ENCODE results near the gene BRI3BP. TPM values are rescaled to one million over a fixed set of nuclear protein-coding genes. Genes with fewer than 3 reads are reported as not detected.

BRI3BP gene
- total RNA-seq, 4 donors from 2014 or later = 3.8 to 11.1 (median 7.7) TPM

DNA sequence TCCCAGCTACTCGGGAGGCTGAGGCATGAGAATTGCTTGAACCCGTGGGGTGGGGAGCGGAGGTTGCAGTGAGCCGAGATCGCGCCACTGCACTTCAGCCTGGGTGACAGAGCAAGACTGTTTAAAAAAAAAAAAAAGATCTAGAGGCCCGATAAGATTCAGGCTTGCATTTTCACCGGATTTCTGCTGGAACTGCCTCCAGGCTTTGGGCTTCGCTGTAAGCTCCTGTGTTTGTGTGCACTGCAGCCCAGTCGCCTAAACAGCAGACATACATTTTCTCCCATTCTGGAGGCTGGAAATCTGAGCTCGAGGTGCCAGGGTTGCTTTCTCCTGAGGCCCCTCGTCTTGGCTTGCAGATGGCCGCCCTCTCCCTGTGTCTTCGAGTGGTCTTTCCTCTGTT, 12.2 kb downstream of the BRI3BP start:
- H3K4me1 ChIP-seq = no peaks in the 10 kb centered on the region
- no peak for DNase-seq
- intact Hi-C loops (cut with DNase I) = no loop called here
- H3K27me3 ChIP-seq = no peaks in the 10 kb centered on the region
- no peak overlapping the region for H3K4me3 ChIP-seq (replicated peaks in 1 of 3)
- 76 to 88% methylated on average over 14 of the region's 14 CpGs for WGBS, 2 donors
- H3K9me3 ChIP-seq = no peaks in the 10 kb centered on the region
- TF ChIP-seq, protein P1, sequence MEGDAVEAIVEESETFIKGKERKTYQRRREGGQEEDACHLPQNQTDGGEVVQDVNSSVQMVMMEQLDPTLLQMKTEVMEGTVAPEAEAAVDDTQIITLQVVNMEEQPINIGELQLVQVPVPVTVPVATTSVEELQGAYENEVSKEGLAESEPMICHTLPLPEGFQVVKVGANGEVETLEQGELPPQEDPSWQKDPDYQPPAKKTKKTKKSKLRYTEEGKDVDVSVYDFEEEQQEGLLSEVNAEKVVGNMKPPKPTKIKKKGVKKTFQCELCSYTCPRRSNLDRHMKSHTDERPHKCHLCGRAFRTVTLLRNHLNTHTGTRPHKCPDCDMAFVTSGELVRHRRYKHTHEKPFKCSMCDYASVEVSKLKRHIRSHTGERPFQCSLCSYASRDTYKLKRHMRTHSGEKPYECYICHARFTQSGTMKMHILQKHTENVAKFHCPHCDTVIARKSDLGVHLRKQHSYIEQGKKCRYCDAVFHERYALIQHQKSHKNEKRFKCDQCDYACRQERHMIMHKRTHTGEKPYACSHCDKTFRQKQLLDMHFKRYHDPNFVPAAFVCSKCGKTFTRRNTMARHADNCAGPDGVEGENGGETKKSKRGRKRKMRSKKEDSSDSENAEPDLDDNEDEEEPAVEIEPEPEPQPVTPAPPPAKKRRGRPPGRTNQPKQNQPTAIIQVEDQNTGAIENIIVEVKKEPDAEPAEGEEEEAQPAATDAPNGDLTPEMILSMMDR (IDR thresholded peaks at IDR 0.05) = no peak
- TF ChIP-seq POLR2A (IDR thresholded peaks at IDR 0.05) = no peak
- H3K27ac ChIP-seq = no peak overlapping the region
- H3K36me3 ChIP-seq = no peaks in the 10 kb centered on the region

DNA sequence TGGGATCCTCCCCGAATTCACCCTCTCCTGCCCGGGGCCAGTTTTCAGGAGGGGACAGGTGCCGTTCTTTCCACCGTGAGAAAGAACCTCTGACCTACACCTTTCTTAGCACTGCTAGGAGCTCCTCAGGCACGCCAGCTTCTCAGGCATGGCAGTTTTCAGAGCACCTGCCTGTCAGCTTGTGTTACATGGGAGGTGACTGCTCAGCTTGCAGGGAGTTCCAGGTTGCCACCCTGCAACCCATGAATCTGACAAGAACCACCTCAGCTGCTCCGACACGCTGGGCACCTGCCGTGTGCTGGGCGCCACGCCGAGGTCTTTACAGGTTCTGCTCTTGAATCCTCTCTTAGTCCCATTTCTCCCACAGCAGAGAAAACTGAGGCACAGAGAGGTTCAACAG, 12.9 kb downstream of the BRI3BP start:
- intact Hi-C loops (cut with DNase I) = no loop called here
- no peaks in the 10 kb centered on the region for H3K4me1 ChIP-seq
- WGBS, 2 donors = 95 to 96% methylated on average over 7 to 11 of the region's 11 CpGs
- no peaks in the 10 kb centered on the region for H3K9me3 ChIP-seq
- H3K36me3 ChIP-seq = no peaks in the 10 kb centered on the region
- no peak for DNase-seq
- H3K27me3 ChIP-seq = no peaks in the 10 kb centered on the region
- no peak overlapping the region for H3K4me3 ChIP-seq (replicated peaks in 1 of 3)
- TF ChIP-seq POLR2A (IDR thresholded peaks at IDR 0.05) = no peak
- TF ChIP-seq, protein P1 (IDR thresholded peaks at IDR 0.05) = no peak
- no peak overlapping the region for H3K27ac ChIP-seq

- Histone ChIP-seq H3K36me3 (no peaks in the 10 kb centered on the region), H3K9me3 (no peaks in the 10 kb centered on the region), H3K27me3 (no peaks in the 10 kb centered on the region), H3K4me3 (replicated peaks in 1 of 3) (no peak overlapping the region), H3K27ac (no peak overlapping the region), H3K4me1 (peaks cover 0 to 6% of the 10 kb centered on the region in 2 donors)
- peak; percentile 84 to 91 for DNase-seq
- intact Hi-C loops (cut with DNase I) = no loop called here
- TF ChIP-seq, protein P1 (IDR thresholded peaks at IDR 0.05) = no peak
- TF ChIP-seq POLR2A (IDR thresholded peaks at IDR 0.05) = no peak
- 56% methylated on average over 13 to 14 of the region's 14 CpGs for WGBS, 2 donors
Observed at GRCh38 chr12:125013816-125014442, 20.5 kb downstream of the BRI3BP start.

DNA sequence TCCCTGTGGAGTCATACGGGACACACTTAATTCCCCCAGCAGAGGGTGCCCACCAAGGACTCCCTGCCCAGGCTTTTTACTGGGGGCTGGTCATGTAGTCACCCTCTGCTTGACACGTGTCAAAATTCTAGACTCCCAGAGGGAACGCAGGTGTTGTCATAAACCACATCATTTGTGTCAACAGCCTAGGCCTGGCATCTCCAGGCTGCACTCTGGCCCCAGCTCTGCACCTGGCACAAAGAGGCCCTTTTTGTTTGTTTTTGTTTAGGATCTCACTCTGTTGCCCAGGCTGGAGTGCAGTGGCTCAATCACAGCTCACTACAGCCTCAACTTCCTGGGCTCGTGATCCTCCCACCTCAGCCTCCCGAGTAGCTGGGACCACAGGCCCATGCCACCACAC, 21.1 kb downstream of the BRI3BP start:
- Histone ChIP-seq H3K27me3 (no peaks in the 10 kb centered on the region), H3K4me1 (peaks cover 0 to 6% of the 10 kb centered on the region in 2 donors), H3K4me3 (replicated peaks in 1 of 3) (no peak overlapping the region), H3K36me3 (no peaks in the 10 kb centered on the region), H3K9me3 (no peaks in the 10 kb centered on the region), H3K27ac (no peak overlapping the region)
- TF ChIP-seq POLR2A (IDR thresholded peaks at IDR 0.05) = no peak
- TF ChIP-seq, protein P1 (IDR thresholded peaks at IDR 0.05) = no peak
- DNase-seq = no peak
- intact Hi-C loops (cut with DNase I) = no loop called here
- 89 to 100% methylated on average over 2 to 5 of the region's 5 CpGs for WGBS, 2 donors

DNA sequence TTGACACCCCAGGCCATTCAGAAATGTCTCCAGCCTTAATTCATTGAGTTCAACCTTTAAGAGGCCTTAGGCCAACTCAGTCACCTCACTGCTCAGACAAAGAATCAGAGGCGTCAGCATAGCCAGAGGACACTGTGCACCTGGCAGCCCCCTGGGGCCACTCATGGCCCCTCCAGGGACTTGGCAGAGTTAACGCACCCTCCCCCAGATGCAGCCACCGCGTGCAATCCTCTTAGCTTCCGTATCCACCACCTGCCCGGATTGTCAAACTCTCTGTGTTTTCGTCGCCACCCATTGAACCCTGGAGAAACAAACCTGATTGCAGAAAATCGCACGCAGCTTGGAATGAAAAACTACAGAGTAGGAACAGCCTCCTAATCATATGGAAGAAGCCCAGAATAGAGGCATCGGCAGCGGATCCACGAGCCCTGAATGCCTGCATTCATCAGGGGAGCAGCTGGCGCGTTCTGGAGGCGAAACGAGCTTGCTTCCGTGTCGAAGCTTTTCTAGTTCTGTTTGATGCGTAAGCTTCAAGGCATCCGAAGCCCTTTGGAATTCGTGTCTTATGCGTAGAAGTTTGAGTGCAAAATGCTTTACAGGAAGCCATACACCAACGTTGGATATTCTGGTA, 22.4 kb downstream of the BRI3BP start:
- TF ChIP-seq, protein P1 (IDR thresholded peaks at IDR 0.05) = no peak
- TF ChIP-seq POLR2A (IDR thresholded peaks at IDR 0.05) = no peak
- peaks cover 0 to 6% of the 10 kb centered on the region in 2 donors for H3K4me1 ChIP-seq
- H3K9me3 ChIP-seq = no peaks in the 10 kb centered on the region
- H3K27ac ChIP-seq = no peak overlapping the region
- no peak for DNase-seq
- intact Hi-C loops (cut with DNase I) = no loop called here
- H3K4me3 ChIP-seq (replicated peaks in 1 of 3) = no peak overlapping the region
- H3K27me3 ChIP-seq = no peaks in the 10 kb centered on the region
- no peaks in the 10 kb centered on the region for H3K36me3 ChIP-seq
- WGBS, 2 donors = 92 to 94% methylated on average over 24 of the region's 24 CpGs

Data from thyroid gland (tissue), 4 donors.